Urinary bladder (tissue), 4 donors: ENCODE results near the gene DESI1. TPM values are rescaled to one million over a fixed set of nuclear protein-coding genes. Genes with fewer than 3 reads are reported as not detected.
A peak's percentile ranks its signal among the peaks of the same experiment; 100 is the strongest.
"Not testable (repeated sequence)": the region's sequence is repeated elsewhere in the genome, so short reads cannot be mapped to it uniquely, and the experiment has no call there.

ENCODE experiments used
- DNase-seq: peaks from one replicate; pipeline ENCODE4 v3.0.0-alpha.2; 2015; ENCODE audit errors: extremely low spot score
- H3K27ac ChIP-seq: one replicate; pipeline ENCODE4 v1.5.1; 2013; ENCODE audit warnings: low read depth, mild to moderate bottlenecking, moderate library complexity
- H3K36me3 ChIP-seq: one replicate; pipeline ENCODE4 v1.6.1; 2013; ENCODE audit warnings: mild to moderate bottlenecking, moderate library complexity; ENCODE audit not compliant: insufficient read depth
- H3K4me1 ChIP-seq: one replicate; pipeline ENCODE4 v1.6.1; 2013; ENCODE audit warnings: mild to moderate bottlenecking, moderate library complexity; ENCODE audit not compliant: insufficient read depth
- H3K4me3 ChIP-seq: one replicate; pipeline ENCODE4 v1.5.1; 2013; ENCODE audit warnings: low read depth, low read length
- WGBS: extraction: QIAGEN DNeasy Blood & Tissue Kit; methylation state at CpG from one replicate; pipeline ENCODE4 v1.1.7; 2013; 5-methylcytosine and 5-hydroxymethylcytosine counted together
- polyA plus RNA-seq: library from polyadenylated mRNA; stranded (reverse); fragments of 200-250 nt; gene quantifications from one replicate; pipeline ENCODE4 v1.2.3, GENCODE V29; 2013
- total RNA-seq: library from RNA; depleted of rRNA; stranded (reverse); fragments of >200 nt; gene quantifications from one replicate; pipeline ENCODE4 v1.2.3, GENCODE V29; 2014
- donor health status: healthy with polysubstance abuse.
- donor health status: healthy.

The DESI1 gene
- total and polyA plus RNA-seq, 2 donors, result 12.7 to 14.5 TPM

- not testable (repeated sequence) for H3K36me3 ChIP-seq, H3K4me3 ChIP-seq, H3K4me1 ChIP-seq, DNase-seq, H3K27ac ChIP-seq
- 96% methylated on average over 51 of the region's 51 CpGs for WGBS
Observed at GRCh38 chr22:41593336-41593960, 27.4 kb downstream of the DESI1 start.

- peak; percentile 98 for DNase-seq
- Histone ChIP-seq H3K27ac (peak within 1 kb of the TSS; percentile 75), H3K4me3 (peak within 1 kb of the TSS; percentile 71), H3K36me3 (no peaks in the 10 kb centered on the region), H3K4me1 (peaks cover 3% of the 10 kb centered on the region)
- under 1% methylated on average over 61 of the region's 61 CpGs for WGBS
Observed at GRCh38 chr22:41589391-41590241, 31.2 kb downstream of the DESI1 start, which contains the start of gene PMM1. TSS of gene PMM1 (minus strand) at chr22:41589840. CDS start at chr22:41589805, 35 bp downstream.

GRCh38 chr22:41587347-41587723 lies 33.5 kb downstream of the DESI1 start:
- H3K27ac ChIP-seq, result no peak overlapping the region
- WGBS, result 90% methylated on average over 7 of the region's 7 CpGs
- no peak for DNase-seq

GRCh38 chr22:41585898-41586297 lies 34.9 kb downstream of the DESI1 start:
- DNase-seq, result no peak
- 96% methylated on average over 7 of the region's 7 CpGs for WGBS
- no peaks in the 10 kb centered on the region for H3K36me3 ChIP-seq

More at GRCh38 chr22:41587347-41587723, 33.5 kb downstream of the DESI1 start:
- Histone ChIP-seq H3K4me3 (no peak overlapping the region), H3K4me1 (peaks cover 3% of the 10 kb centered on the region), H3K36me3 (no peaks in the 10 kb centered on the region)

GRCh38 chr22:41584881-41585280 lies 36.0 kb downstream of the DESI1 start:
- WGBS, result 92% methylated on average over 6 of the region's 6 CpGs
- no peaks in the 10 kb centered on the region for H3K36me3 ChIP-seq
- H3K27ac ChIP-seq, result no peak overlapping the region
- H3K4me1 ChIP-seq, result peaks cover 3% of the 10 kb centered on the region
- no peak overlapping the region for H3K4me3 ChIP-seq
- no peak for DNase-seq

More at GRCh38 chr22:41585898-41586297, 34.9 kb downstream of the DESI1 start:
- H3K4me1 ChIP-seq, result peaks cover 3% of the 10 kb centered on the region
- H3K4me3 ChIP-seq, result no peak overlapping the region
- H3K27ac ChIP-seq, result no peak overlapping the region

- DNase-seq, result no peak
- Histone ChIP-seq H3K27ac (no peak overlapping the region), H3K36me3 (no peaks in the 10 kb centered on the region), H3K4me3 (no peak overlapping the region), H3K4me1 (no peaks in the 10 kb centered on the region)
- 82% methylated on average over 8 of the region's 8 CpGs for WGBS
Observed at GRCh38 chr22:41582694-41583093, 38.1 kb downstream of the DESI1 start.

- Histone ChIP-seq H3K4me3 (no peak overlapping the region), H3K4me1 (no peaks in the 10 kb centered on the region), H3K27ac (no peak overlapping the region), H3K36me3 (no peaks in the 10 kb centered on the region)
- 90% methylated on average over 6 of the region's 6 CpGs for WGBS
- no peak for DNase-seq
Observed at GRCh38 chr22:41579997-41580355, 40.9 kb downstream of the DESI1 start.

- H3K27ac ChIP-seq, result no peak overlapping the region
- no peaks in the 10 kb centered on the region for H3K36me3 ChIP-seq
- H3K4me3 ChIP-seq, result no peak overlapping the region
- H3K4me1 ChIP-seq, result no peaks in the 10 kb centered on the region
- 96% methylated on average over 12 of the region's 12 CpGs for WGBS
- DNase-seq, result no peak
Observed at GRCh38 chr22:41579297-41579996, 41.4 kb downstream of the DESI1 start.

- 94% methylated on average over 9 of the region's 9 CpGs for WGBS
- H3K27ac ChIP-seq, result no peak overlapping the region
- H3K36me3 ChIP-seq, result no peaks in the 10 kb centered on the region
Observed at GRCh38 chr22:41578818-41579217, 42.0 kb downstream of the DESI1 start.

GRCh38 chr22:41578114-41578513 lies 42.7 kb downstream of the DESI1 start:
- no peak for DNase-seq
- Histone ChIP-seq H3K27ac (no peak overlapping the region), H3K4me3 (no peak overlapping the region), H3K4me1 (no peaks in the 10 kb centered on the region), H3K36me3 (no peaks in the 10 kb centered on the region)
- 91% methylated on average over 8 of the region's 8 CpGs for WGBS

More at GRCh38 chr22:41578818-41579217, 42.0 kb downstream of the DESI1 start:
- Histone ChIP-seq H3K4me3 (no peak overlapping the region), H3K4me1 (no peaks in the 10 kb centered on the region)
- no peak for DNase-seq

GRCh38 chr22:41576877-41577276 lies 44.0 kb downstream of the DESI1 start:
- WGBS, result 70% methylated on average over 9 of the region's 9 CpGs
- Histone ChIP-seq H3K4me1 (no peaks in the 10 kb centered on the region), H3K36me3 (no peaks in the 10 kb centered on the region), H3K4me3 (no peak overlapping the region), H3K27ac (no peak overlapping the region)
- DNase-seq, result no peak

GRCh38 chr22:41575533-41575932 lies 45.3 kb downstream of the DESI1 start:
- no peaks in the 10 kb centered on the region for H3K4me1 ChIP-seq
- H3K27ac ChIP-seq, result no peak overlapping the region

GRCh38 chr22:41574847-41575381 lies 45.9 kb downstream of the DESI1 start:
- no peaks in the 10 kb centered on the region for H3K36me3 ChIP-seq
- no peaks in the 10 kb centered on the region for H3K4me1 ChIP-seq
- no peak for DNase-seq
- WGBS, result 51% methylated on average over 26 of the region's 26 CpGs
- H3K4me3 ChIP-seq, result no peak overlapping the region
- H3K27ac ChIP-seq, result no peak overlapping the region

More at GRCh38 chr22:41575533-41575932, 45.3 kb downstream of the DESI1 start:
- no peaks in the 10 kb centered on the region for H3K36me3 ChIP-seq
- WGBS, result 84% methylated on average over 15 of the region's 15 CpGs
- no peak for DNase-seq
- H3K4me3 ChIP-seq, result no peak overlapping the region
